AG04450 (cell line): ENCODE results near the gene IDH1. TPM values are rescaled to one million over a fixed set of nuclear protein-coding genes. Genes with fewer than 3 reads are reported as not detected.

Source experiments
- CTCF ChIA-PET: fragments of 300-600, 350-600 bp; formaldehyde crosslinking; extraction: SDS; loops from one replicate; lab custom pipeline; 2022; ENCODE audit warnings: antibody characterized with exemption, inconsistent platforms; lab: Charles Lee
- POLR2A ChIA-PET: fragments of 350-600 bp; formaldehyde crosslinking; extraction: SDS; loops from one replicate; lab custom pipeline; 2021; ENCODE audit warnings: antibody characterized with exemption, inconsistent platforms; lab: Yijun Ruan, JAX
- DNase-seq: peaks from one replicate; pipeline ENCODE4 v3.0.0-alpha.2; 2011; ENCODE audit warnings: low read depth, low spot score
- H3K27ac ChIP-seq: one replicate; pipeline ENCODE4 v1.5.1; 2012; ENCODE audit warnings: low read depth, low read length, control low read depth
- H3K27me3 ChIP-seq: one replicate; pipeline ENCODE4 v1.6.0; 2012; ENCODE audit warnings: low read length; ENCODE audit not compliant: control insufficient read depth, insufficient read depth
- H3K4me3 ChIP-seq: 2 replicates; pipeline ENCODE4 v1.5.1; 2011; ENCODE audit warnings: mild to moderate bottlenecking, low read depth, low read length, control low read depth
- H3K9me3 ChIP-seq: 2 replicates; pipeline ENCODE4 v1.5.1; 2012; ENCODE audit warnings: low read length; ENCODE audit not compliant: control insufficient read depth, insufficient read depth
- polyA plus RNA-seq: library from polyadenylated mRNA; depleted of rRNA; stranded (reverse); fragments of >200 nt; gene quantifications from 2 replicates; pipeline ENCODE4 v1.2.3, GENCODE V29; 2011; rRNA removed
- TF ChIP-seq, protein P1 (sequence below): IDR thresholded peaks from 2 replicates; pipeline ENCODE4 v1.5.1; 2011; ENCODE audit warnings: low read depth, low read length, control low read depth, inconsistent platforms

IDH1 gene
- polyA plus RNA-seq, 1 experiment, result 148 TPM

DNA sequence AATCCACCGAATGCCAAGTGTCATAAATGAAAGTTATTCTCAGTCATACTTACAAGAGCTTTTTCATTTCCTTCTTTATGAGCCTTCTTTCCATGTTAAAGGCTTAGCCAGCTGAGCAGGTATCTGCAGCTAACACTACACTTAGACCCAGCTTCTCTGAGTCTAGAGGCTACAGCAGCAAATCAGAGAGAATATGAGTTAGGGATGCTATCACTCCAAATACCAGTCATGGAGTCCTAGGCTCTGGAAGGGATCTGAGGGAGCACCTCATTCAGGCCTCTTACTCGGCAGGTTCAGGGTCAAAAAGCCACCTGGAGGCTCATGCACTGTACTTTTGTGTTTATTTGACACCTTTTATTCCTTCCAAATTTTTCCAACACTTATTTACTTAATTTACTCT lies 68.0 kb downstream of the IDH1 start:
- TF ChIP-seq, protein P1, sequence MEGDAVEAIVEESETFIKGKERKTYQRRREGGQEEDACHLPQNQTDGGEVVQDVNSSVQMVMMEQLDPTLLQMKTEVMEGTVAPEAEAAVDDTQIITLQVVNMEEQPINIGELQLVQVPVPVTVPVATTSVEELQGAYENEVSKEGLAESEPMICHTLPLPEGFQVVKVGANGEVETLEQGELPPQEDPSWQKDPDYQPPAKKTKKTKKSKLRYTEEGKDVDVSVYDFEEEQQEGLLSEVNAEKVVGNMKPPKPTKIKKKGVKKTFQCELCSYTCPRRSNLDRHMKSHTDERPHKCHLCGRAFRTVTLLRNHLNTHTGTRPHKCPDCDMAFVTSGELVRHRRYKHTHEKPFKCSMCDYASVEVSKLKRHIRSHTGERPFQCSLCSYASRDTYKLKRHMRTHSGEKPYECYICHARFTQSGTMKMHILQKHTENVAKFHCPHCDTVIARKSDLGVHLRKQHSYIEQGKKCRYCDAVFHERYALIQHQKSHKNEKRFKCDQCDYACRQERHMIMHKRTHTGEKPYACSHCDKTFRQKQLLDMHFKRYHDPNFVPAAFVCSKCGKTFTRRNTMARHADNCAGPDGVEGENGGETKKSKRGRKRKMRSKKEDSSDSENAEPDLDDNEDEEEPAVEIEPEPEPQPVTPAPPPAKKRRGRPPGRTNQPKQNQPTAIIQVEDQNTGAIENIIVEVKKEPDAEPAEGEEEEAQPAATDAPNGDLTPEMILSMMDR, result no peak
- ChIA-PET CTCF (interaction anchor here (0.9 to 2.2 kb wide), 2 partner anchors 11 to 67 kb away, joined by 3 to 19 read pairs; no protein-coding TSS in a partner anchor), POLR2A (no interaction called here)
- no peaks in the 10 kb centered on the region for H3K9me3 ChIP-seq
- no peak overlapping the region for H3K4me3 ChIP-seq
- H3K27me3 ChIP-seq, result peaks cover 12% of the 10 kb centered on the region
- DNase-seq, result no peak
- H3K27ac ChIP-seq, result no peak overlapping the region

DNA sequence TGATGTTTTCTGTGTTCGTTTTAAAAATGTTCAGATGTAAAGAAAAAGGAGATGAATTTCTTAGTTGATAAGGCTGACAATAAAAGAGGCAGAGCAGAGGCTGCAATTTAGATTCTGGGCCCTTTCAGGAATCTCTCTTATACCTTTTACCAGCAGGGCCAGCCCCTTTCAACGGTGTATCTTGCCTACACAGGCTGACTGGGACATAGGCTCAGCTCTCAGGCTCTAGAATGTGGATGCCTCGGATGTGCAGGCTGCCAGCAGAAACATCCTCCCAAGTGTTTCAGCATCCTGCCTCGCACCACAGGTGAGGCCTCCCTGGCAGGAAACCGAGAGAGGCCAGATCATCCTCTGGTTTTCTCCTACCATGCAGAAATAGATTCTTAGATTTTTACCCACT lies 68.4 kb downstream of the IDH1 start:
- peaks cover 12% of the 10 kb centered on the region for H3K27me3 ChIP-seq
- TF ChIP-seq, protein P1, result no peak
- H3K27ac ChIP-seq, result no peak overlapping the region
- no peak for DNase-seq
- H3K4me3 ChIP-seq, result no peak overlapping the region
- no peaks in the 10 kb centered on the region for H3K9me3 ChIP-seq
- POLR2A ChIA-PET, result no interaction called here
- CTCF ChIA-PET, result interaction anchor here (0.9 to 2.2 kb wide), 2 partner anchors 11 to 67 kb away, joined by 3 to 19 read pairs; no protein-coding TSS in a partner anchor

Other genes with a start within 250 kb of the IDH1 start
- gene PLEKHM3, start 229.5 kb downstream of the IDH1 start, polyA plus RNA-seq, result 5.3 and 7.0 TPM in 2 replicates
- gene CRYGD, start 130.5 kb downstream of the IDH1 start, polyA plus RNA-seq, result not detected in 2 replicates
- not detected in 2 replicates for gene CRYGC, start 125.2 kb downstream of the IDH1 start, polyA plus RNA-seq
- not detected in 2 replicates for gene CRYGB, start 108.9 kb downstream of the IDH1 start, polyA plus RNA-seq
- not detected in 2 replicates for gene CRYGA, start 91.5 kb downstream of the IDH1 start, polyA plus RNA-seq
- not detected in 2 replicates for gene C2orf80, start 65.0 kb downstream of the IDH1 start, polyA plus RNA-seq
- 19.6 and 23.8 TPM in 2 replicates for gene PIKFYVE, start 11.2 kb upstream of the IDH1 start, polyA plus RNA-seq
- not detected in 2 replicates for gene PTH2R, start 151.7 kb upstream of the IDH1 start, polyA plus RNA-seq